Stimulated activated CD8-positive, alpha-beta memory T cell treated with anti-CD3 and anti-CD28 coated beads, Interleukin-12 subunit alpha, Interleukin-12 subunit beta, amount 100 ng/mL, for 24 hours (primary cell): ENCODE data around the gene ARMC10.
"Not testable (repeated sequence)": the region's sequence is repeated elsewhere in the genome, so short reads cannot be mapped to it uniquely, and the experiment has no call there.

ENCODE experiments used
- DNase-seq: peaks from one replicate; pipeline ENCODE4 v3.0.0-alpha.2; 2020; ENCODE audit errors: extremely low read depth

Gene ARMC10

GRCh38 chr7:103078226-103078625, 3.3 kb downstream of the ARMC10 start:
- DNase-seq, result not testable (repeated sequence)

DNA sequence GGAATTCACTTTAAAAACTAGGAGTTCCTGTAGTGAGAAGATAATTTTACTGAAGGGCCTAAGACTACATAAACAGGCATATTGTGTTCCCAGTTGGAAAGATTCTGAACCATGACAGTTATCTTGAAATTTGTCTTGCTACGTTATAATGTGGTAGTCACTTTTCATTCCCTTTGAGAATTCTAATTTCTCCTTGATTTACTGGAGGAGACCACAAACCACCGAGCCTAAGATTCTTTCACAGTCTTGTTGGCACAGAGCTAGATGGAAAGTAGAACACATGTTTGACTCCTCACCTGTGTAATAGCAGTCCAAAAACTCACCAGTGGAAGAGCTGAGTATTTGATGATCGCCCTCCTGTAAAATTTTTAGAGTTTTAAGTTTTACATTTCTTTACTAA, 4.9 kb downstream of the ARMC10 start:
- no peak for DNase-seq

- no peak for DNase-seq
Measured at GRCh38 chr7:103080923-103081322, 6.0 kb downstream of the ARMC10 start.

- DNase-seq, result no peak
Measured at GRCh38 chr7:103082497-103082896, 7.6 kb downstream of the ARMC10 start.

GRCh38 chr7:103083210-103083609, 8.3 kb downstream of the ARMC10 start:
- no peak for DNase-seq

- not testable (repeated sequence) for DNase-seq
Measured at GRCh38 chr7:103092321-103092720, 17.4 kb downstream of the ARMC10 start.

DNA sequence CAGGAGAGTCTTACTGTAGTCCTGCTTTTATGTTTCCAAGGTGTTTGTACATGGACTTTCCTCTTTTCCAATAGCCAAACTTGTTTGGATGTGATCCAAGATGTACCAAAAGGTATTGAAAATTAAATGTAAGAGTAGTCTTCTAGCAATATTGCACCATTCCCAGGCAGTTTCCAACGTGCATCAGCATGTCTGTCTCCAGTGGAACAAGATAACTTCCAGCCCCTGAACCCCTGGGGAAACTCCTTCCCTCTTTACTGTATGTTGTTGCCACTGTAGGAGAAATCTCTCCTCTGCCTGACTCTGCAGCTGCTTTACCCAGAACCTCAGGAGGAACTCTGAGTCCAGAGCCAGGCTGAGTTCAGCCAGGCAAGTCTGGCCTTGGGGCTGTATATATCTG, 18.5 kb downstream of the ARMC10 start:
- DNase-seq, result no peak

- DNase-seq, result no peak
Measured at GRCh38 chr7:103094102-103094501, 19.2 kb downstream of the ARMC10 start.

DNA sequence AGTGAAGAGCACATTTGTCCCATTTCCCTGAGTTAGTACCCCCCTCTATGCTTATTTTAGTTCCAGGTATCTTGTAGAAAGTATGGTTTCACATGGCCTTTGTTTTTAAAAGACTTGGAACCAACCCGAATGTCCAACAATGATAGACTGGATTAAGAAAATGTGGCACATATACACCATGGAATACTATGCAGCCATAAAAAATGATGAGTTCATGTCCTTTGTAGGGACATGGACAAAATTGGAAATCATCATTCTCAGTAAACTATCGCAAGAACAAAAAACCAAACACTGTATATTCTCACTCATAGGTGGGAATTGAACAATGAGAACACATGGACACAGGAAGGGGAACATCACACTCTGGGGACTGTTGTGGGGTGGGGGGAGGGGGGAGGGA, 20.6 kb downstream of the ARMC10 start:
- not testable (repeated sequence) for DNase-seq

DNA sequence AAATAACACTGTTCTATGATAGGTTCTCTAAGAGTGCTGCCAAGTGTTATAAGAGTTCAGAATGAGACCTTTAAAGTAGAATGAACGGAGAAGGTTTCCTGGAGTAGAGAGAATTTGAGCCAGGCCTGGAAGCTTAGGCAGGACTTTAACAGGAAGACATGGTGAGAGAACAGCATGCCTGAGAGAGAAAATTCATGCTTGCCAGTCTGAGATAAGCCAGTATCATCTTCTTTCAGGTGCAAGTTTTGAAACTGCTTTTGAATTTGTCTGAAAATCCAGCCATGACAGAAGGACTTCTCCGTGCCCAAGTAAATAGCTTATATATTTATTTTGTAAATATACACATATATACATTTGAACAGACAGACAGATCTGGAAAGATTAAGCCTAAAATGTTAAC, 22.1 kb downstream of the ARMC10 start:
- DNase-seq, result no peak

DNA sequence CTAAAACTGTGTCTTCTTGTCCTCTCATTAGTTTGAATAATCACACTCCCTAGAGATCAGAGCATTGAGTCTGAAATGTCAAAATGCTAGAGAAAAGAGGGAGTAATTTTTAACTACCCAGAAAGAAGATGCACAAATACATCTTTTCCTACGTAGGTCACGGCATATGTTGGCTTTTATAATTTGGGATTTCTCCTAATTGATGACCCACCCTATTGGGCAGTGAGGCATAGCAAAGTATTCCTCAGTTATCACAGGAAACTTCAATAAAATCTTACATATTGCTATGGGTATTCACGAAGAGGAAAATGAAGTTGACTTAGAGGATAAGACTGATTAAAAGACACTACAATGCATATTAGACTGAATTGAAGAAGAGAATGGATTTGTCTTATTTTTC, 25.4 kb downstream of the ARMC10 start:
- DNase-seq, result no peak

- no peak for DNase-seq
Measured at GRCh38 chr7:103101543-103101942, 26.6 kb downstream of the ARMC10 start.

DNA sequence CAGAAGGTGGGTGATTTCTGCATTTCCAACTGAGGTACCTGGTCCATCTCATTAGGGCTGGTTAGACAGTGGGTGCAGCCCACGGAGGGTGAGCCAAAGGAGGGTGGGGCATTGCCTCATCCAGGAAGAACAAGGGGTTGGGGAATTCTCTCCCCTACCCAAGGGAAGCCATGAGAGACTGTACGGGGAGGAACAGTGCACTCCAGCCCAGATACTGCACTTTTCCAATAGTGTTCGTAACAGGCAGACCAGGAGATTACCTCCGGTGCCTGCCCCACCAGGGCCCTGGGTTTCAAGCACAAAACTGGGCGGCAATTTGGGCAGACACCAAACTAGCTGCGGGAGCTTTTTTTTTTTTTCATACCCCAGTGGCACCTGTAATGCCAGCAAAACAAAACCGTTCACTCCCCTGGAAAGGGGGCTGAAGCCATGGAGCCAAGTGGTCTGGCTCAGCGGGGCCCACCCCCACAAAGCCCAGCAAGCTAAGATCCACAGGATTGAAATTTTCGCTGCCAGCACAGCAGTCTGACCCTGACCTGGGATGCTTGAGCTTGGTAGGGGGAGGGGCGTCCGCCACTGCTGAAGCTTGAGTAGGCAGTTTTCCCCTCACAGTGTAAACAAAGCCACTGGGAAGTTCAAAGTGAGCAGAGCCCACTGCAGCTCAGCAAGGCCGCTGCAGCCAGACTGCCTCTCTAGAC, 31.2 kb downstream of the ARMC10 start:
- no peak for DNase-seq

DNA sequence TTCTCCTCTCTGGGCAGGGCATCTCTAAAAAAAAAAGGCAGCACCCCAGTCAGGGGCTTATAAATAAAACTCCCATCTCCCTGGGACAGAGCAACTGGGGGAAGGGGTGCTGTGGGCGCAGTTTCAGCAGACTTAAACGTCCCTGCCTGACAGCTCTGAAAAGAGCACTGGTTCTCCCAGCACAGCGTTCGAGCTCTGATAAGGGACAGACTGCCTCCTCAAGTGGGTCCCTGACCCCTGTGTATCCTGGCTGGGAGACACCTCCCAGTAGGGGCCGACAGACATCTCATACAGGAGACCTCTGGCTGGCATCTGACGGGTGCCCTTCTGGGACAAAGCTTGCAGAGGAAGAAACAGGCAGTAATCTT, 31.7 kb downstream of the ARMC10 start:
- DNase-seq, result not testable (repeated sequence)

- DNase-seq, result no peak
Measured at GRCh38 chr7:103113164-103113563, 38.2 kb downstream of the ARMC10 start.

GRCh38 chr7:103114576-103115008, 39.7 kb downstream of the ARMC10 start:
- no peak for DNase-seq

DNA sequence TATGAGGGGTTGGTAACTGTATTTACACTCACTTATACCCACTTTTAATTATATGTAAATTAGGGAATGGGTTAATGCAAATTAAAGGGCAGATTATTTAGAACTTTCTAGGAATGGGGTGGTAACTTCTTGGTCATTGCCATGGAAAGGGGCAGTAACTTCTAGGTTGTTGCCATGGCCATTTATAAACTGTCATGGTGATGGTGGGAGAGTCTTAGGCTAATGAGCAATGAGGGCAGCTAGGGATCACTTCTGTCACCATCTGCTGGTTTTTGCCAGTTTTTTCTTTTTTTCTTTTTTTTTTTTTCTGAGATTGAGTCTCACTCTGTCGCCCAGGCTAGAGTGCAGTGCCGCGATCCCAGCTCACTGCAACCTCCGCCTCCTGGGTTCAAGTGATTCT, 40.8 kb downstream of the ARMC10 start:
- DNase-seq, result no peak

DNA sequence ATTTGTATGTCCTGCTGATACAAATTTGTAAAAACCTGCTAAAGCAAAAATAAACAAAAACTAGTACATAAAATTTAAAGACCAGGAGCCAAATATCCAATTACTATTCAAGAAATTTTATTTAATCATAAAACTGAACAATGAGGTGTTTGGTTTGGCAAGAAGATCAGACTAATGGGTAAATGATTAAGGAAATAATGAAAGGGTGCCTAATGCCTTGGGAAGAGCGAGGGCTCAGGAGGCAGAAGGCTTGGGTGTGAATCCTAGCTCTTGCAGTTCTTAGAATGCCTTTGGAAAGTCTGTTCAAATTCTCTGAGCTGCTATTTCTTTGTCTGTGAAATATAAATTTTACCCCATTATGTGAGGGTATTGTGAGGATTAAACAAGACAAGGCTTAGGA, 41.6 kb downstream of the ARMC10 start:
- no peak for DNase-seq

GRCh38 chr7:103116991-103117390, 42.1 kb downstream of the ARMC10 start:
- no peak for DNase-seq

DNA sequence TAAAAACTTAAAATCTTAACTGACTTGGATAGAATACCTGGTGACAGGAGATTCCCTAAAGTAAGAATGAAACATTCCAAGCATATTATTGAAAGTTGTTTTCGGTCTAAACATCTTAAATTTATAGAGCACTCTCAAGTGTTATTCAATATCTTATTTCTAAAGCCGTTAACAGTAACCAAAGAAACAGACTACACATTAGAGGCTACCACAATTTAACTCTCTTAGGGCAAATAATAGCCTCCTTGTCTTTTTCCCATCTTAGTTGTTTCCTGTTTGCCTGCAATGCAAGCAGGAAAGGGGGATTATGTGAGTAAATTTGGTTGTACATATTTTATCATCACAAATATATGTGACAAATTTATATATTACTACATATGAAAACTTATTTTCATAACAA, 42.5 kb downstream of the ARMC10 start:
- no peak for DNase-seq

DNA sequence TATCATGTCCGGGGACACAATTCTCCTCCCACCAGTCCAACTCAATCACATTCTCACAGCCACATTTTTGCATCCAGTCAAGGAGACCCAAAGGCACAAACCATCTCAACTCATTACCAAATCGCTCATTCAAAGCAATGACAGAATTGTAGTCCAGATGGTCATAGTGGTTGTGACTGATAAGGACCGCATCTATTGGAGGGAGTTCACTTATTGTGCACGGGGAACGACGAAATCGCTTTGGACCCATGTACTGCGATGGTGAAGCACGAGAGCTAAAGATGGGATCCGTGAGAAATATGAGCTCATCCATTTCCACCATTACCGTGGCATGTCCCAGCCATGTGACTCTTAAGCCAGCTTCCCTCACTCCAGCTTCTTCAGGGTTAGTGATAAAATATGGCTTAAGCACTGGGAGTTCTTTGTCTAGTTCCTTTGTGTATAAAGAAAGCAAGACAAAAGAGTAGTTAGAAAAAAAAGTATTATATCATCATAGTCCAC, 44.9 kb downstream of the ARMC10 start:
- DNase-seq, result no peak

GRCh38 chr7:103120362-103120761, 45.4 kb downstream of the ARMC10 start:
- no peak for DNase-seq

DNA sequence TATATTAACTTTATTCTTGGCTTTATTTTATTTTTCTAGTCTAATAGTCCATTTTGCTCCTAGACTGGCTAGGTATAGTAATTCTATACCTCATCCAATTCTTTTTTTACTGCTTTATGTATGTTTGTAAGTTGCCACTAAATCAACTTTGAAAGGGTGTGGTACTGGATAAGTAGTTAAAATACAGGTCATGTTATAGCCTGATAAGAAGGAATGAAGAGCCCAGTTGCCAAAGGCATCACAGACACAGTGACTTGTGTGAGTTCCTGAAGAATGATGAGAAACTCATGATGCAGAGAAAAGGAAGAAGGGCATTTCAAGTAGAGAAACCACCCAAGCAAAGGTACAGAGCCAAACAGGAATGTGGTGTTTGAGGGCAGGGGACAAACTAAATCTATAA, 46.7 kb downstream of the ARMC10 start:
- no peak for DNase-seq

DNA sequence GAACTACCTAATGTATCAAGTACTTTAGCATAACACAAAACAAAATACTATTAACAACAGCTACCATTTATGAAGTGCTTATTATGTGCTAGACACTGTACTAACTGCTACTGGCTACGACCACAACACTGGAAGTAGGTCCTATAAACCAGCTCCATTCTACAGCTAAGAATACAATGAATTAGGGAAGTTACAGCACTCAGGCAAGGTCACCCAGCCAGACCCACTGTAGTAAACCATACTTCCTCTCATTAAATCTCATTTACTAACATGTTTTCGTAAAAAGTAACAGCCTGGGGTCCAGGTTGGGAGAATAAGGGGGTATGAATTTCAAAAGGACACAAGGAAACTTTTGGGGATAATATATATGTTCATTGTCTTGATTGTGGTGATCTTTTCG, 48.6 kb downstream of the ARMC10 start:
- no peak for DNase-seq
